ENCODE results near the gene E2F4.

E2F4 gene

DNA sequence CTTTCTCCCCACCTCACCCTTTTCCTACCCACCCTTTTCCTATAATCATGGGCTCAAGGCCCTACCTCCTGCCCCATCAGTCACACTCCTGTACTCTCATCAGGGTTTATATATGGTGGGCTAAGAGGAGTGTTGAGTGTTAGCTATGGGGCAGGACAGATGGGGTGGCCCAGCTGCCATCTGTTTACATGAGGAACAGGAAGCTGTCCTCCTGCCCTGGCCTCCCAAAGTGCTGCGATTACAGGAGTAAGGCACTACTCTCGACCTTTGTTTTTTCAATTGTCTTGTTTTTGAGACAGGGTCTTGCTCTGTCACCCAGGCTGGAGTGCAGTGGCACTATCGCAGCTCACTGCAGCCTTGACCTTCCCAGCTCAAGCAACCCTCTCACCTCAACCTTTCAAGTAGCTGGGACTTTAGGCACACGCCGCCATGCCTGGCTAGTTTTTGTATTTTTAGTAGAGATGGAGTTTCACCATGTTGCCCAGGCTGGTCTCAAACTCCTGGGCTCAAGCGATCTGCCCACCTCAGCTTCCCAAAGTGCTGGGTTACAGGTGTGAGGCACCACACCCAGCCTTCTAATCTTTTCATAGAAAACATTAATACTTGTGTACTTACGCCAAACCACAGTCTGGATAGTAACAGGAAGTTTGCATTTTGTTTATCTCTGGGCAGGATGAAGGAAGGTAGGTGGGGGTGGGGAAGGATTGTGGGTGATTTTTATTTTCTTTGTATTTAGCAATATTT is 33.9 kb upstream of the E2F4 start:
- Histone ChIP-seq H2BK120ac (ENCODE audit: insufficient read depth, low read length, poor library complexity) (no peak overlapping the region), H3K14ac (ENCODE audit: low read length) (no peak overlapping the region), H2AFZ (ENCODE audit: insufficient read depth, low read length, poor library complexity) (no peak overlapping the region), H3K4ac (ENCODE audit: low read depth, low read length) (no peak overlapping the region), H3K4me2 (ENCODE audit: low read length) (no peak overlapping the region), H3K23ac (ENCODE audit: low read length) (no peak overlapping the region), H3K27ac (ENCODE audit: low read depth, low read length) (no peak overlapping the region), H3K79me1 (ENCODE audit: low read length) (peaks cover 9% of the 10 kb centered on the region), H4K12ac (ENCODE audit: low read depth, low read length) (no peak overlapping the region), H3K79me2 (ENCODE audit: control insufficient read depth, insufficient read depth, low read length, poor library complexity) (peaks cover 6% of the 10 kb centered on the region), H3K4me3 (ENCODE audit: low read depth, low read length) (no peak overlapping the region), H3K18ac (ENCODE audit: low read length) (no peak overlapping the region), H4K8ac (ENCODE audit: low read depth, low read length) (no peak overlapping the region), H2AK5ac (ENCODE audit: low read length) (no peak overlapping the region), H3K9ac (ENCODE audit: low read length) (no peak overlapping the region), H3K36me3 (ENCODE audit: control insufficient read depth in 1 of 2, insufficient read depth in 2 of 2, low read length in 2 of 2) (no peaks in the 10 kb centered on the region), H2BK5ac (ENCODE audit: low read depth, low read length, poor library complexity) (no peak overlapping the region), H2BK12ac (ENCODE audit: low read length) (no peak overlapping the region), H4K91ac (ENCODE audit: low read depth, low read length) (no peak overlapping the region), H3K27me3 (ENCODE audit: insufficient read depth, low read length) (peaks cover 68% of the 10 kb centered on the region), H3K9me3 (ENCODE audit: insufficient read depth, low read depth, low read length) (peaks cover 10% of the 10 kb centered on the region), H3K4me1 (ENCODE audit: control insufficient read depth in 1 of 2, insufficient read depth in 2 of 2, low read length in 2 of 2) (peaks cover 6 to 18% of the 10 kb centered on the region in 2 experiments)
- WGBS (ENCODE audit: extremely low coverage, insufficient coverage, insufficient read length), result no CpG with 5 or more reads among the region's 7 CpGs
- no peak for DNase-seq

DNA sequence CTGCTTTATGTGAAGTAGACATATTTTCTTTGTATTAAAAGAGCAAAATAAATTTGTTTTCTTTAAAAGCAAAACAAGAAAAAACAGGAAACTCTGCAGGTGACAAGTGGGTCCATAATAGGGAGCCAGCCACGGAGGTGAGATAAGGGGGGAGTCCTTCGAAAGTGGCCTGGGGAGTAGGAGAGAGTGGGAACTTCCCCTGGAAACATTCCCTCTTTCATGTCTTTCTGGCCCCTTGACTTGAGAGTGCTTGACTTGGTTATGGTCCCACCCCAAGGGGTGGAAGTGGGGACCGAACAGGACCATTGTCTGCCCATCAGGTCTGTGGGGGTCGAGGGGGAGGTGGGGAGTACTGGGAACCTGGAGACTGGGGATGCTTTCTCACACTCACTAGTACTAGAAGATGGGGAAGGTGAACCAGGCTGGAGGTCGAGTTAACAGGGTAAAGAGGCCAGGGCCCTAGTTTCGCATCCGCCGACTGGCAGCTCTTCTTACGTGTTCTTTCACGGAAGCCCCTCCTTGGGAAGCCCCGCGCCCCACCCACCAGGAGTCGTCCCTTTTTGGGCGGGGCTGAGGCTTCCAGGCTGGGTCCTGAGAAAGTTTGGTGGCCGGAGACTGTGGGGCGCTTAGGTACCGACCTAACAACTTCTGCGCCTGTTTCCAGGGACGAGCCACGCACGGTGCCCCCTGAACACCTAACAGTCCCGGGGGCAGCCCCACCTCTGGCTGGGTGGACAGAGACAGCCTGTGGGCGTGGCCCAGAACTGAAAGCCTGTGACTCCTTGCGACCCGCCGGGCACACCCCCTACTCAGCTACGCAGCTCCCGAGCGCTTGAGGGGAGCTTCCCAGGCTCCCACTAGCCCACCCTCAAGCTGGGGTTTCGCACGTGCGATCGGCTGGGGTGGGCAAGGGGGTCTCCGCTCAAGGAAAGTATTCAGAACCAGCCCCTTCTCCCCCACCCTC is 33.0 kb upstream of the E2F4 start:
- H3K4me2 ChIP-seq (ENCODE audit: low read length), result peak overlapping the region; percentile 75
- peak overlapping the region; percentile 83 for H3K14ac ChIP-seq (ENCODE audit: low read length)
- peaks cover 6% of the 10 kb centered on the region for H3K79me2 ChIP-seq (ENCODE audit: control insufficient read depth, insufficient read depth, low read length, poor library complexity)
- H4K12ac ChIP-seq (ENCODE audit: low read depth, low read length), result peak overlapping the region; percentile 81
- H2AK5ac ChIP-seq (ENCODE audit: low read length), result peak overlapping the region; percentile 78
- H3K4ac ChIP-seq (ENCODE audit: low read depth, low read length), result peak overlapping the region; percentile 27
- peak overlapping the region; percentile 57 for H2BK120ac ChIP-seq (ENCODE audit: insufficient read depth, low read length, poor library complexity)
- no peak overlapping the region for H3K27ac ChIP-seq (ENCODE audit: low read depth, low read length)
- no peak overlapping the region for H2BK12ac ChIP-seq (ENCODE audit: low read length)
- no peak overlapping the region for H3K9ac ChIP-seq (ENCODE audit: low read length)
- peaks cover 75% of the 10 kb centered on the region for H3K27me3 ChIP-seq (ENCODE audit: insufficient read depth, low read length)
- H4K8ac ChIP-seq (ENCODE audit: low read depth, low read length), result peak overlapping the region; percentile 82
- peaks cover 9% of the 10 kb centered on the region for H3K79me1 ChIP-seq (ENCODE audit: low read length)
- H2BK5ac ChIP-seq (ENCODE audit: low read depth, low read length, poor library complexity), result no peak overlapping the region
- peak overlapping the region; percentile 88 for H3K4me3 ChIP-seq (ENCODE audit: low read depth, low read length)
- H3K18ac ChIP-seq (ENCODE audit: low read length), result peak overlapping the region; percentile 76
- DNase-seq, result peak; percentile 75 to 80
- no CpG with 5 or more reads among the region's 34 CpGs for WGBS (ENCODE audit: extremely low coverage, insufficient coverage, insufficient read length)
- H3K23ac ChIP-seq (ENCODE audit: low read length), result no peak overlapping the region
- peaks cover 16% of the 10 kb centered on the region for H3K9me3 ChIP-seq (ENCODE audit: insufficient read depth, low read depth, low read length)
- H3K4me1 ChIP-seq (ENCODE audit: control insufficient read depth in 1 of 2, insufficient read depth in 2 of 2, low read length in 2 of 2), result peaks cover 12 to 24% of the 10 kb centered on the region in 2 experiments
- H4K91ac ChIP-seq (ENCODE audit: low read depth, low read length), result peak overlapping the region; percentile 78
- H3K36me3 ChIP-seq (ENCODE audit: control insufficient read depth in 1 of 2, insufficient read depth in 2 of 2, low read length in 2 of 2), result no peaks in the 10 kb centered on the region
- peak overlapping the region; percentile 86 for H2AFZ ChIP-seq (ENCODE audit: insufficient read depth, low read length, poor library complexity)

DNA sequence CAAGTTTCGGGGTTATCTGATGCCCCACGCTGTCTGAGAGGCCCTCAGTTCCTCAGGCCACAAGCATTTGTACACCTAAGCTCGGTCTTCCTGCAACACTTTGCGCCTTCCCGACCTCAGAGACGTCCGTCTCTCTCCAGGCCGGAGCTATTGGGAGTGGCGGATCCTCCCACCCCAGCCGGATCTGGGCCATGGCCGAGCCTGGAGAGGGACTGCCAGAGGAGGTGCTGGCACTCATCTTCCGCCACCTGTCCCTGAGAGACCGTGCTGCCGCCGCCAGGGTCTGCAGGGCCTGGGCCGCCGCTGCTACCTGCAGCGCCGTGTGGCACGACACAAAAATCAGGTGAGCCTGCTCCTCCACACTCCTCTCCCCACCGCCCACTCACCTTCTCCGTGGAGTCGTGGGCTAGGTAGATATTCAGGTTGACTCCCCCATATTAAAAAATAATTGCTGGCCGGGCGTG is 30.3 kb upstream of the E2F4 start:
- no peak overlapping the region for H3K4me3 ChIP-seq (ENCODE audit: low read depth, low read length)
- no peak overlapping the region for H4K12ac ChIP-seq (ENCODE audit: low read depth, low read length)
- H3K79me2 ChIP-seq (ENCODE audit: control insufficient read depth, insufficient read depth, low read length, poor library complexity), result peaks cover 6% of the 10 kb centered on the region
- no peaks in the 10 kb centered on the region for H3K36me3 ChIP-seq (ENCODE audit: control insufficient read depth in 1 of 2, insufficient read depth in 2 of 2, low read length in 2 of 2)
- no peak overlapping the region for H2AK5ac ChIP-seq (ENCODE audit: low read length)
- no CpG with 5 or more reads among the region's 25 CpGs for WGBS (ENCODE audit: extremely low coverage, insufficient coverage, insufficient read length)
- H2BK5ac ChIP-seq (ENCODE audit: low read depth, low read length, poor library complexity), result no peak overlapping the region
- H2AFZ ChIP-seq (ENCODE audit: insufficient read depth, low read length, poor library complexity), result no peak overlapping the region
- no peak overlapping the region for H3K18ac ChIP-seq (ENCODE audit: low read length)
- no peak overlapping the region for H4K8ac ChIP-seq (ENCODE audit: low read depth, low read length)
- H3K27ac ChIP-seq (ENCODE audit: low read depth, low read length), result no peak overlapping the region
- H2BK12ac ChIP-seq (ENCODE audit: low read length), result no peak overlapping the region
- H3K9me3 ChIP-seq (ENCODE audit: insufficient read depth, low read depth, low read length), result peaks cover 8% of the 10 kb centered on the region
- no peak overlapping the region for H3K4ac ChIP-seq (ENCODE audit: low read depth, low read length)
- H3K14ac ChIP-seq (ENCODE audit: low read length), result no peak overlapping the region
- H2BK120ac ChIP-seq (ENCODE audit: insufficient read depth, low read length, poor library complexity), result no peak overlapping the region
- peaks cover 9% of the 10 kb centered on the region for H3K79me1 ChIP-seq (ENCODE audit: low read length)
- peaks cover 12 to 23% of the 10 kb centered on the region in 2 experiments for H3K4me1 ChIP-seq (ENCODE audit: control insufficient read depth in 1 of 2, insufficient read depth in 2 of 2, low read length in 2 of 2)
- no peak overlapping the region for H3K4me2 ChIP-seq (ENCODE audit: low read length)
- H3K27me3 ChIP-seq (ENCODE audit: insufficient read depth, low read length), result peaks cover 74% of the 10 kb centered on the region
- H3K9ac ChIP-seq (ENCODE audit: low read length), result no peak overlapping the region
- no peak overlapping the region for H3K23ac ChIP-seq (ENCODE audit: low read length)
- no peak for DNase-seq
- no peak overlapping the region for H4K91ac ChIP-seq (ENCODE audit: low read depth, low read length)

DNA sequence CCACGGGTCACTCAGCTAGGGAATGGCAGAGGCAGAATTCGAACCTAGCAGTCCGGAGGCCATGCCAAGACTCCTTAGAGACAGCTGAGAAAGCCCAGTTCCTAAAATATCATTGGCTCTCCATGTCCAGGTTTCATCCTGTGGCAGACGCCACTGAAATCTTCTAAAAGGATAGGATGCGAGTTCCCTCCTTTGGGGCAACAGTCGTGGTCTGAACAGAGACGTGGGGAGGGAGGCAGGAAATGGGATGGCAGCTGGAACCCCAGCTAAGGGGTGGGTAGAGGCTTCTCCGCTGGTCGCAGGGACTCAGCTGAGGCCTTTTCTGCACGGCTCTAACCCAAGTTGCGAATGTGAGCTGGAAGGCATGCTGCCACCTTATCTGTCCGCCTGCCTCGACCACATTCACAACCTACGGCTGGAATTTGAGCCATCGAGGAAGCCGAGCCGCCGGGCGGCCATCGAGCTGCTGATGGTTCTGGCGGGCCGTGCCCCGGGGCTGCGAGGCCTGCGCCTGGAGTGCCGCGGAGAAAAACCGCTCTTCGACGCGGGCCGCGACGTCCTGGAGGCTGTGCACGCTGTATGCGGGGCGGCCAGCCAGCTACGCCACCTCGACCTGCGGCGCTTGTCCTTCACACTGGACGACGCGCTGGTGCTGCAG is 29.3 kb upstream of the E2F4 start:
- Histone ChIP-seq H3K4ac (ENCODE audit: low read depth, low read length) (no peak overlapping the region), H3K14ac (ENCODE audit: low read length) (no peak overlapping the region), H3K79me2 (ENCODE audit: control insufficient read depth, insufficient read depth, low read length, poor library complexity) (peaks cover 6% of the 10 kb centered on the region), H2BK5ac (ENCODE audit: low read depth, low read length, poor library complexity) (no peak overlapping the region), H3K36me3 (ENCODE audit: control insufficient read depth in 1 of 2, insufficient read depth in 2 of 2, low read length in 2 of 2) (no peaks in the 10 kb centered on the region), H3K9ac (ENCODE audit: low read length) (no peak overlapping the region), H3K79me1 (ENCODE audit: low read length) (peaks cover 9% of the 10 kb centered on the region), H3K18ac (ENCODE audit: low read length) (no peak overlapping the region), H3K27me3 (ENCODE audit: insufficient read depth, low read length) (peaks cover 74% of the 10 kb centered on the region), H3K9me3 (ENCODE audit: insufficient read depth, low read depth, low read length) (peaks cover 8% of the 10 kb centered on the region), H3K23ac (ENCODE audit: low read length) (no peak overlapping the region), H4K8ac (ENCODE audit: low read depth, low read length) (no peak overlapping the region), H3K27ac (ENCODE audit: low read depth, low read length) (no peak overlapping the region), H2AFZ (ENCODE audit: insufficient read depth, low read length, poor library complexity) (no peak overlapping the region), H4K12ac (ENCODE audit: low read depth, low read length) (no peak overlapping the region), H2AK5ac (ENCODE audit: low read length) (no peak overlapping the region), H2BK120ac (ENCODE audit: insufficient read depth, low read length, poor library complexity) (no peak overlapping the region), H4K91ac (ENCODE audit: low read depth, low read length) (no peak overlapping the region), H3K4me2 (ENCODE audit: low read length) (peak overlapping the region; percentile 63), H3K4me3 (ENCODE audit: low read depth, low read length) (peak overlapping the region; percentile 11), H2BK12ac (ENCODE audit: low read length) (no peak overlapping the region), H3K4me1 (ENCODE audit: control insufficient read depth in 1 of 2, insufficient read depth in 2 of 2, low read length in 2 of 2) (peaks cover 12 to 23% of the 10 kb centered on the region in 2 experiments)
- DNase-seq, result peak; percentile 71 to 80
- no CpG with 5 or more reads among the region's 44 CpGs for WGBS (ENCODE audit: extremely low coverage, insufficient coverage, insufficient read length)
